Mesenchymal stem cell (in vitro differentiated cells and primary cell): Measurements from ENCODE around the gene GATD1.

ENCODE experiments used
- DNase-seq: peaks from one replicate; pipeline ENCODE4 v3.0.0-alpha.2; 2013
- H2AFZ ChIP-seq: one replicate; pipeline ENCODE4 v1.6.1; 2013; ENCODE audit warnings: low read depth, mild to moderate bottlenecking, control low read depth, inconsistent platforms, low read length, moderate library complexity
- H2AK5ac ChIP-seq: 2 replicates; pipeline ENCODE4 v1.6.1; 2013; ENCODE audit warnings: low read length, moderate library complexity, mild to moderate bottlenecking, inconsistent platforms; ENCODE audit not compliant: severe bottlenecking
- H2BK120ac ChIP-seq: one replicate; pipeline ENCODE4 v1.6.1; 2013; ENCODE audit warnings: low read depth, mild to moderate bottlenecking, inconsistent platforms, low read length, moderate library complexity
- H2BK12ac ChIP-seq, 2 experiments: one replicate each; pipeline ENCODE4 v1.6.1; 2013; ENCODE audit warnings: inconsistent platforms in 2 of 2, low read length in 2 of 2, mild to moderate bottlenecking in 2 of 2, moderate library complexity in 2 of 2, control low read depth in 1 of 2
- H2BK15ac ChIP-seq: one replicate; pipeline ENCODE4 v1.6.1; 2013; ENCODE audit warnings: mild to moderate bottlenecking, low read depth, inconsistent platforms; ENCODE audit not compliant: poor library complexity, severe bottlenecking
- H2BK5ac ChIP-seq: 2 replicates; pipeline ENCODE4 v1.6.1; 2013; ENCODE audit warnings: low read depth, mild to moderate bottlenecking, low read length, control low read depth, inconsistent platforms; ENCODE audit not compliant: poor library complexity, severe bottlenecking
- H3K14ac ChIP-seq, 2 experiments: one replicate each; pipeline ENCODE4 v1.6.1; 2013; ENCODE audit warnings: inconsistent platforms in 2 of 2, low read length in 2 of 2, control low read depth in 1 of 2, mild to moderate bottlenecking in 1 of 2, moderate library complexity in 1 of 2
- H3K18ac ChIP-seq, 2 experiments: one replicate each; pipeline ENCODE4 v1.6.1; 2013; ENCODE audit warnings: inconsistent platforms in 2 of 2, low read length in 2 of 2, control low read depth in 1 of 2, low read depth in 1 of 2, mild to moderate bottlenecking in 1 of 2
- H3K23ac ChIP-seq, 2 experiments: one replicate each; pipeline ENCODE4 v1.6.1; 2013; ENCODE audit warnings: inconsistent platforms in 2 of 2, low read length in 2 of 2, mild to moderate bottlenecking in 2 of 2, moderate library complexity in 2 of 2, control low read depth in 1 of 2
- H3K27ac ChIP-seq: 2 replicates; pipeline ENCODE4 v1.5.1; 2013; ENCODE audit warnings: mild to moderate bottlenecking, moderate library complexity, low read length, control low read depth, inconsistent platforms; ENCODE audit not compliant: poor library complexity, severe bottlenecking
- H3K27me3 ChIP-seq, 2 experiments: 2 replicates each; pipeline versions ENCODE4 v1.6.1 to v1.7.0; 2013; ENCODE audit warnings: low read length in 2 of 2, mild to moderate bottlenecking in 2 of 2, moderate library complexity in 2 of 2, control low read depth in 1 of 2, inconsistent platforms in 1 of 2; ENCODE audit not compliant: control insufficient read depth in 1 of 2, insufficient read depth in 1 of 2
- H3K36me3 ChIP-seq, 2 experiments: 2 replicates each; pipeline versions ENCODE4 v1.6.1 to v1.7.0; 2013; ENCODE audit warnings: low read length in 2 of 2, control low read depth in 1 of 2, inconsistent platforms in 1 of 2, low read depth in 1 of 2, mild to moderate bottlenecking in 1 of 2; ENCODE audit not compliant: insufficient read depth in 2 of 2, control insufficient read depth in 1 of 2
- H3K4ac ChIP-seq, 2 experiments: one replicate each; pipeline ENCODE4 v1.6.1; 2013; ENCODE audit warnings: inconsistent platforms in 2 of 2, low read length in 2 of 2, mild to moderate bottlenecking in 2 of 2, moderate library complexity in 2 of 2, control low read depth in 1 of 2, low read depth in 1 of 2
- H3K4me1 ChIP-seq: 2 replicates; pipeline ENCODE4 v1.6.1; 2013; ENCODE audit warnings: low read depth, low read length, control low read depth; ENCODE audit not compliant: control insufficient read depth, insufficient read depth
- H3K4me2 ChIP-seq: 2 replicates; pipeline ENCODE4 v1.6.1; 2013; ENCODE audit warnings: low read length, mild to moderate bottlenecking, inconsistent platforms; ENCODE audit not compliant: poor library complexity, severe bottlenecking
- H3K4me3 ChIP-seq, 2 experiments: 2 replicates each; pipeline versions ENCODE4 v1.5.1 to v1.7.0; 2013; ENCODE audit warnings: low read length in 2 of 2, mild to moderate bottlenecking in 2 of 2, control low read depth in 1 of 2, low read depth in 1 of 2; ENCODE audit not compliant: insufficient read depth in 1 of 2
- H3K79me1 ChIP-seq: replicated peaks from 2 replicates; pipeline ENCODE4 v1.6.1; 2013; ENCODE audit warnings: mild to moderate bottlenecking, control low read depth, low read length, inconsistent platforms; ENCODE audit not compliant: poor library complexity, severe bottlenecking
- H3K9ac ChIP-seq: 2 replicates; pipeline ENCODE4 v1.7.0; 2013; ENCODE audit warnings: mild to moderate bottlenecking, low read length, moderate library complexity
- H3K9me3 ChIP-seq: 2 replicates; pipeline ENCODE4 v1.7.0; 2013; ENCODE audit warnings: mild to moderate bottlenecking, low read length; ENCODE audit not compliant: control insufficient read depth
- H4K8ac ChIP-seq: one replicate; pipeline ENCODE4 v1.6.1; 2013; ENCODE audit warnings: inconsistent platforms, mild to moderate bottlenecking, low read length, moderate library complexity
- H4K91ac ChIP-seq: one replicate; pipeline ENCODE4 v1.6.1; 2013; ENCODE audit warnings: mild to moderate bottlenecking, low read length, inconsistent platforms
- WGBS: methylation state at CpG from one replicate; pipeline ENCODE4 v1.1.7; 2013; ENCODE audit warnings: mixed read lengths; 5-methylcytosine and 5-hydroxymethylcytosine counted together

Gene GATD1

DNA sequence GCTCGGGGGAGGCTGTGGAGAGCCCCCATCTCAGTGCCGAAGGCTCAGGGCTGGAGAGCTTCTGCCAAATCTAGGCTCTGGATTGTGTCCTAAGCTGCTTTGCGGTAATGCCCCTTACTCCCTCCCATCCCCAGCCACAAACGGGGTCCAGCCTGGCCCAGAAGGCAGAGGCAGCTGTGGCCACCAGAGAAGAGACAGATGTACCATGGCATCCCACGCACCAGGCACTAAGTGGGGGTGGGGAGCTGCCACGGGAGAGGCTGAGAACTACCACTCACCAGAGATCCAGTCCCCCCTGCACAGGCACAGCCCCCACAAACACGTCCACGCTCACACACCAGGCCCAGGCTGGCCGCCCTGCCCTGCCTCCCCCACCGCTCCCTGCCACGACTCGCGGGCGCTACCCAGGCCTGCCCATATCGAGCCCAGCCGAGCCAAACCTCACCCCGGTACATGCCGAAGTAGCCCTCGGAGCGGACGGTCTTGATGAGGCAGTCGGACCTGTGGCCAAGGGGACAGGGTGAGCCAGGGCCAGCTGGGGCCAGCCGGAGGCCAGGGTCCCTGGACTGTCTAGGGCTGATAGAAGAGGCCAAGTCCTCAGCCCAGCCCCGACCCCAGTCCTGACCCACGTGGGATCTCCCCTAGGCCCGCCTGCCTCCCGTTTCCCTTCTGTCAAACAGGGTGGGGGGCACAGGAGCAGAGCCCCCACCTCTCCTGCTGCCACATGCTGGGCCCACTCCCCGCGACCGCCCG lies 16.9 kb upstream of the GATD1 start:
- Histone ChIP-seq H3K79me1 (peaks cover 6% of the 10 kb centered on the region), H3K14ac (no peak overlapping the region), H4K8ac (no peak overlapping the region), H3K9ac (no peak overlapping the region), H3K27ac (no peak overlapping the region), H4K91ac (peak overlapping the region; percentile 20), H2BK15ac (no peak overlapping the region), H3K18ac (no peak overlapping the region), H2BK5ac (no peak overlapping the region), H3K4ac (peak overlapping the region in 1 of 2 experiments; percentile 30), H2AK5ac (no peak overlapping the region), H2AFZ (no peak overlapping the region), H3K9me3 (no peaks in the 10 kb centered on the region), H3K4me1 (peaks cover 43% of the 10 kb centered on the region), H2BK12ac (peak overlapping the region in 1 of 2 experiments; percentile 7), H3K4me2 (no peak overlapping the region), H3K4me3 (no peak overlapping the region), H2BK120ac (no peak overlapping the region), H3K36me3 (peaks cover 23 to 47% of the 10 kb centered on the region in 2 experiments), H3K23ac (no peak overlapping the region), H3K27me3 (peaks cover 3 to 5% of the 10 kb centered on the region in 2 experiments)
- 94% methylated on average over 31 of the region's 31 CpGs for WGBS
- DNase-seq = no peak

GRCh38 chr11:793556-793955 lies 16.3 kb upstream of the GATD1 start:
- no peaks in the 10 kb centered on the region for H3K9me3 ChIP-seq
- WGBS = 95% methylated on average over 6 of the region's 7 CpGs
- H3K4ac ChIP-seq = no peak overlapping the region
- no peak overlapping the region for H3K4me3 ChIP-seq
- no peak for DNase-seq
- no peak overlapping the region for H2AK5ac ChIP-seq
- no peak overlapping the region for H3K14ac ChIP-seq
- H2AFZ ChIP-seq = no peak overlapping the region
- no peak overlapping the region for H3K23ac ChIP-seq
- H2BK120ac ChIP-seq = no peak overlapping the region
- H3K36me3 ChIP-seq = peaks cover 19 to 43% of the 10 kb centered on the region in 2 experiments
- H3K27ac ChIP-seq = no peak overlapping the region
- peaks cover 44% of the 10 kb centered on the region for H3K4me1 ChIP-seq
- no peak overlapping the region for H4K91ac ChIP-seq
- no peak overlapping the region for H2BK15ac ChIP-seq
- no peak overlapping the region for H3K9ac ChIP-seq
- no peak overlapping the region for H3K4me2 ChIP-seq
- H4K8ac ChIP-seq = no peak overlapping the region
- H3K27me3 ChIP-seq = peaks cover 4 to 11% of the 10 kb centered on the region in 2 experiments
- no peak overlapping the region for H2BK12ac ChIP-seq
- H3K18ac ChIP-seq = no peak overlapping the region
- H2BK5ac ChIP-seq = no peak overlapping the region
- peaks cover 3% of the 10 kb centered on the region for H3K79me1 ChIP-seq

GRCh38 chr11:792873-793272 lies 15.6 kb upstream of the GATD1 start:
- no peak overlapping the region for H3K4ac ChIP-seq
- no peak overlapping the region for H2AK5ac ChIP-seq
- no peak overlapping the region for H2BK5ac ChIP-seq
- H3K18ac ChIP-seq = no peak overlapping the region
- no peak overlapping the region for H3K9ac ChIP-seq
- H3K4me1 ChIP-seq = peaks cover 42% of the 10 kb centered on the region
- H3K4me3 ChIP-seq = no peak overlapping the region
- DNase-seq = no peak
- no peak overlapping the region for H2BK12ac ChIP-seq
- H2BK15ac ChIP-seq = no peak overlapping the region
- no peaks in the 10 kb centered on the region for H3K9me3 ChIP-seq
- no peak overlapping the region for H2AFZ ChIP-seq
- H3K79me1 ChIP-seq = peaks cover 3% of the 10 kb centered on the region
- peaks cover 19 to 43% of the 10 kb centered on the region in 2 experiments for H3K36me3 ChIP-seq
- no peak overlapping the region for H3K23ac ChIP-seq
- H3K14ac ChIP-seq = no peak overlapping the region
- no peak overlapping the region for H3K27ac ChIP-seq
- no peak overlapping the region for H4K8ac ChIP-seq
- no peak overlapping the region for H2BK120ac ChIP-seq
- H3K27me3 ChIP-seq = peaks cover 4 to 14% of the 10 kb centered on the region in 2 experiments
- H4K91ac ChIP-seq = no peak overlapping the region
- H3K4me2 ChIP-seq = no peak overlapping the region
- WGBS = 89% methylated on average over 13 of the region's 13 CpGs

GRCh38 chr11:792535-792821 lies 15.2 kb upstream of the GATD1 start:
- peaks cover 3% of the 10 kb centered on the region for H3K79me1 ChIP-seq
- no peak overlapping the region for H4K91ac ChIP-seq
- H3K14ac ChIP-seq = no peak overlapping the region
- peaks cover 4 to 14% of the 10 kb centered on the region in 2 experiments for H3K27me3 ChIP-seq
- no peak overlapping the region for H2AFZ ChIP-seq
- no peak overlapping the region for H3K23ac ChIP-seq
- H2BK12ac ChIP-seq = no peak overlapping the region
- DNase-seq = no peak
- H3K9ac ChIP-seq = no peak overlapping the region
- peaks cover 42% of the 10 kb centered on the region for H3K4me1 ChIP-seq
- peaks cover 19 to 43% of the 10 kb centered on the region in 2 experiments for H3K36me3 ChIP-seq
- H2BK5ac ChIP-seq = no peak overlapping the region
- no peak overlapping the region for H2BK120ac ChIP-seq
- no peak overlapping the region for H2AK5ac ChIP-seq
- no peak overlapping the region for H3K18ac ChIP-seq
- H2BK15ac ChIP-seq = no peak overlapping the region
- H3K4me3 ChIP-seq = no peak overlapping the region
- H3K4ac ChIP-seq = no peak overlapping the region
- H3K4me2 ChIP-seq = no peak overlapping the region
- WGBS = over 99% methylated on average over 14 of the region's 15 CpGs
- H4K8ac ChIP-seq = no peak overlapping the region
- no peak overlapping the region for H3K27ac ChIP-seq
- H3K9me3 ChIP-seq = no peaks in the 10 kb centered on the region
